WTC11 (cell line): ENCODE data around the gene LFNG. TPM values are rescaled to one million over a fixed set of nuclear protein-coding genes. Genes with fewer than 3 reads are reported as not detected.

Experiments used
- ATAC-seq: fragments of 200-7000 bp; cut with Tn5 transposase; 2 replicates; pipeline ENCODE4 v1.10.0; 2021; ENCODE audit warnings: mild to moderate bottlenecking, moderate library complexity
- CTCF ChIA-PET: fragments of 300-600 bp; sonication (Branson Sonifier 250); formaldehyde crosslinking; loops from one replicate; lab custom pipeline; 2021; ENCODE audit warnings: antibody characterized with exemption; lab: Charles Lee
- POLR2A ChIA-PET: fragments of 350-600 bp; sonication (Branson Sonifier 250); formaldehyde crosslinking; loops from one replicate; lab custom pipeline; 2021; ENCODE audit warnings: antibody characterized with exemption; lab: Charles Lee
- DNase-seq: peaks from one replicate; pipeline ENCODE4 v3.0.0; 2021; ENCODE audit warnings: low spot score
- H3K27ac Mint-ChIP-seq: 2 replicates; pipeline ENCODE4 v1.8.0; 2021; ENCODE audit warnings: mixed read lengths
- H3K27me3 Mint-ChIP-seq: 2 replicates; pipeline ENCODE4 v1.8.0; 2021; ENCODE audit warnings: low read depth, mild to moderate bottlenecking, moderate library complexity, mixed read lengths
- H3K36me3 Mint-ChIP-seq: 2 replicates; pipeline ENCODE4 v1.8.0; 2021; ENCODE audit warnings: mixed read lengths
- H3K4me1 Mint-ChIP-seq: 2 replicates; pipeline ENCODE4 v1.8.0; 2022; ENCODE audit warnings: mixed read lengths
- H3K4me3 Mint-ChIP-seq: 2 replicates; pipeline ENCODE4 v1.8.0; 2021; ENCODE audit warnings: mild to moderate bottlenecking, moderate library complexity, mixed read lengths
- H3K9me3 Mint-ChIP-seq: 2 replicates; pipeline ENCODE4 v1.8.0; 2021; ENCODE audit warnings: mixed read lengths
- CBFB ChIP-seq: sonication (generic); formaldehyde crosslinking; IDR thresholded peaks from 2 replicates; pipeline ENCODE4 v1.8.1; 2022; ENCODE audit warnings: mild to moderate bottlenecking, low read depth, missing genetic modification reagents
- CREB1 ChIP-seq: sonication (generic); formaldehyde crosslinking; IDR thresholded peaks from 2 replicates; pipeline ENCODE4 v1.8.0; 2023; ENCODE audit warnings: mild to moderate bottlenecking, missing genetic modification reagents
- FOXJ3 ChIP-seq: sonication (generic); formaldehyde crosslinking; IDR thresholded peaks from 2 replicates; pipeline ENCODE4 v1.9.0; 2021; ENCODE audit warnings: missing genetic modification reagents, mild to moderate bottlenecking, borderline replicate concordance
- JAZF1 ChIP-seq: fragments of 250-450 bp; sonication (Bioruptor Pico); IDR thresholded peaks from 2 replicates; pipeline ENCODE4 v1.9.0; 2021; ENCODE audit warnings: moderate library complexity, mild to moderate bottlenecking, inconsistent platforms
- KAT7 ChIP-seq: sonication (generic); formaldehyde crosslinking; IDR thresholded peaks from 2 replicates; pipeline ENCODE4 v1.8.1; 2023; ENCODE audit warnings: missing genetic modification reagents, mild to moderate bottlenecking, borderline replicate concordance
- NFE2L1 ChIP-seq: sonication (generic); formaldehyde crosslinking; IDR thresholded peaks from 2 replicates; pipeline ENCODE4 v1.8.1; 2023; ENCODE audit warnings: missing genetic modification reagents
- TEAD1 ChIP-seq: sonication (generic); formaldehyde crosslinking; IDR thresholded peaks from 2 replicates; pipeline ENCODE4 v1.8.0; 2022; ENCODE audit warnings: mild to moderate bottlenecking, missing genetic modification reagents
- ZNF138 ChIP-seq: sonication (generic); formaldehyde crosslinking; conservative IDR thresholded peaks from 2 replicates; pipeline ENCODE4 v1.8.1; 2022; ENCODE audit warnings: mild to moderate bottlenecking, moderate library complexity, missing genetic modification reagents
- ZNF232 ChIP-seq: sonication (generic); formaldehyde crosslinking; IDR thresholded peaks from 2 replicates; pipeline ENCODE4 v1.8.0; 2022; ENCODE audit warnings: mild to moderate bottlenecking, missing genetic modification reagents
- ZNF396 ChIP-seq: fragments of 250-450 bp; sonication (Bioruptor Pico); IDR thresholded peaks from 2 replicates; pipeline ENCODE4 v1.8.0; 2021; ENCODE audit warnings: mild to moderate bottlenecking, moderate library complexity, borderline replicate concordance
- ZNF671 ChIP-seq: fragments of 250-450 bp; sonication (Bioruptor Pico); IDR thresholded peaks from 2 replicates; pipeline ENCODE4 v1.8.0; 2021; ENCODE audit warnings: mild to moderate bottlenecking
- total RNA-seq: library from RNA; stranded (reverse); gene quantifications from 3 replicates; pipeline ENCODE4 v1.2.3, GENCODE V29; 2021
- TF ChIP-seq, protein P1 (sequence below): sonication (generic); formaldehyde crosslinking; IDR thresholded peaks from 2 replicates; pipeline ENCODE4 v1.8.1; 2022; ENCODE audit warnings: mild to moderate bottlenecking, missing genetic modification reagents, moderate library complexity, borderline replicate concordance
- TF ChIP-seq, protein P2 (sequence below): sonication (generic); formaldehyde crosslinking; IDR thresholded peaks from 2 replicates; pipeline ENCODE4 v1.8.1; 2023; ENCODE audit warnings: mild to moderate bottlenecking, missing genetic modification reagents
- TF ChIP-seq, protein P3 (sequence below): sonication (generic); formaldehyde crosslinking; IDR thresholded peaks from 2 replicates; pipeline ENCODE4 v1.8.1; 2023; ENCODE audit warnings: mild to moderate bottlenecking, missing genetic modification reagents, moderate library complexity
- TF ChIP-seq, protein P4 (sequence below): fragments of 250-450 bp; sonication (Bioruptor Pico); IDR thresholded peaks from 2 replicates; pipeline ENCODE4 v1.9.0; 2021; ENCODE audit warnings: mild to moderate bottlenecking, borderline replicate concordance
- TF ChIP-seq, protein P5 (sequence below): sonication (generic); formaldehyde crosslinking; IDR thresholded peaks from 2 replicates; pipeline ENCODE4 v1.8.1; 2023; ENCODE audit warnings: mild to moderate bottlenecking, moderate library complexity, missing genetic modification reagents
- TF ChIP-seq, protein P6 (sequence below): sonication (generic); formaldehyde crosslinking; IDR thresholded peaks from 2 replicates; pipeline ENCODE4 v1.8.0; 2022; ENCODE audit warnings: mild to moderate bottlenecking, missing genetic modification reagents
- TF ChIP-seq, protein P7 (sequence below): sonication (generic); formaldehyde crosslinking; IDR thresholded peaks from 2 replicates; pipeline ENCODE4 v1.8.1; 2023; ENCODE audit warnings: mild to moderate bottlenecking, missing genetic modification reagents

Gene LFNG
- total RNA-seq, 1 experiment from 2014 or later = 29.4 TPM

DNA sequence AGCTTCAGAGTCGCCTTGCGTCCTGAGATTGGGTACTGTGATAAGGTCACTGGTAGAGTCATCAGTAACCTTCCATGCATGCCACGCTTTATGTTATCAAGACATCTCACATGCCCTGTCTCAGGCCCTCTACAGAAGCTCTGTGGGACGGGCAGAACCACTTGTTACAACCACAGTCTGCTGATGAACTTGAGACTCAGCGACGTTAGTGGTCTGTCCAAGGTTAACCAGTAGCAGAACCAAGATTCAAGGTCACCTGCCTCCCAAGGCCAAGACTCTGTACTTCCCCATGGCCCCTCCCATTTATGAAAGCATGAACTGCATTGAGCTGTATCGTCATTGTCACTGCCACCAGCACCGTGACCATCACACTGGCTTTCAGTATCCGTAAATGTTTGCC is 54.2 kb downstream of the LFNG start:
- POLR2A ChIA-PET = no interaction called here
- TF ChIP-seq, protein P1, sequence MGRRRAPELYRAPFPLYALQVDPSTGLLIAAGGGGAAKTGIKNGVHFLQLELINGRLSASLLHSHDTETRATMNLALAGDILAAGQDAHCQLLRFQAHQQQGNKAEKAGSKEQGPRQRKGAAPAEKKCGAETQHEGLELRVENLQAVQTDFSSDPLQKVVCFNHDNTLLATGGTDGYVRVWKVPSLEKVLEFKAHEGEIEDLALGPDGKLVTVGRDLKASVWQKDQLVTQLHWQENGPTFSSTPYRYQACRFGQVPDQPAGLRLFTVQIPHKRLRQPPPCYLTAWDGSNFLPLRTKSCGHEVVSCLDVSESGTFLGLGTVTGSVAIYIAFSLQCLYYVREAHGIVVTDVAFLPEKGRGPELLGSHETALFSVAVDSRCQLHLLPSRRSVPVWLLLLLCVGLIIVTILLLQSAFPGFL (CRISPR knock-in tag) = no peak
- TF ChIP-seq JAZF1 (CRISPR knock-in tag) (no peak), ZNF138 (no peak), CREB1 (CRISPR knock-in tag) (no peak), TEAD1 (CRISPR knock-in tag) (no peak)
- TF ChIP-seq, protein P2, sequence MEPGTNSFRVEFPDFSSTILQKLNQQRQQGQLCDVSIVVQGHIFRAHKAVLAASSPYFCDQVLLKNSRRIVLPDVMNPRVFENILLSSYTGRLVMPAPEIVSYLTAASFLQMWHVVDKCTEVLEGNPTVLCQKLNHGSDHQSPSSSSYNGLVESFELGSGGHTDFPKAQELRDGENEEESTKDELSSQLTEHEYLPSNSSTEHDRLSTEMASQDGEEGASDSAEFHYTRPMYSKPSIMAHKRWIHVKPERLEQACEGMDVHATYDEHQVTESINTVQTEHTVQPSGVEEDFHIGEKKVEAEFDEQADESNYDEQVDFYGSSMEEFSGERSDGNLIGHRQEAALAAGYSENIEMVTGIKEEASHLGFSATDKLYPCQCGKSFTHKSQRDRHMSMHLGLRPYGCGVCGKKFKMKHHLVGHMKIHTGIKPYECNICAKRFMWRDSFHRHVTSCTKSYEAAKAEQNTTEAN (CRISPR knock-in tag) = no peak
- TF ChIP-seq, protein P3, sequence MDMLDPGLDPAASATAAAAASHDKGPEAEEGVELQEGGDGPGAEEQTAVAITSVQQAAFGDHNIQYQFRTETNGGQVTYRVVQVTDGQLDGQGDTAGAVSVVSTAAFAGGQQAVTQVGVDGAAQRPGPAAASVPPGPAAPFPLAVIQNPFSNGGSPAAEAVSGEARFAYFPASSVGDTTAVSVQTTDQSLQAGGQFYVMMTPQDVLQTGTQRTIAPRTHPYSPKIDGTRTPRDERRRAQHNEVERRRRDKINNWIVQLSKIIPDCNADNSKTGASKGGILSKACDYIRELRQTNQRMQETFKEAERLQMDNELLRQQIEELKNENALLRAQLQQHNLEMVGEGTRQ = no peak
- DNase-seq = no peak
- Mint-ChIP-seq H3K27me3 (no peaks in the 10 kb centered on the region), H3K4me3 (no peak overlapping the region), H3K4me1 (no peaks in the 10 kb centered on the region), H3K9me3 (no peaks in the 10 kb centered on the region), H3K27ac (no peak overlapping the region), H3K36me3 (no peaks in the 10 kb centered on the region)
- CTCF ChIA-PET = interaction anchor here (1.0 to 1.4 kb wide), 4 partner anchors 69 to 136 kb away, joined by 3 to 5 read pairs (median 4); no protein-coding TSS in a partner anchor
- no peak for ATAC-seq

DNA sequence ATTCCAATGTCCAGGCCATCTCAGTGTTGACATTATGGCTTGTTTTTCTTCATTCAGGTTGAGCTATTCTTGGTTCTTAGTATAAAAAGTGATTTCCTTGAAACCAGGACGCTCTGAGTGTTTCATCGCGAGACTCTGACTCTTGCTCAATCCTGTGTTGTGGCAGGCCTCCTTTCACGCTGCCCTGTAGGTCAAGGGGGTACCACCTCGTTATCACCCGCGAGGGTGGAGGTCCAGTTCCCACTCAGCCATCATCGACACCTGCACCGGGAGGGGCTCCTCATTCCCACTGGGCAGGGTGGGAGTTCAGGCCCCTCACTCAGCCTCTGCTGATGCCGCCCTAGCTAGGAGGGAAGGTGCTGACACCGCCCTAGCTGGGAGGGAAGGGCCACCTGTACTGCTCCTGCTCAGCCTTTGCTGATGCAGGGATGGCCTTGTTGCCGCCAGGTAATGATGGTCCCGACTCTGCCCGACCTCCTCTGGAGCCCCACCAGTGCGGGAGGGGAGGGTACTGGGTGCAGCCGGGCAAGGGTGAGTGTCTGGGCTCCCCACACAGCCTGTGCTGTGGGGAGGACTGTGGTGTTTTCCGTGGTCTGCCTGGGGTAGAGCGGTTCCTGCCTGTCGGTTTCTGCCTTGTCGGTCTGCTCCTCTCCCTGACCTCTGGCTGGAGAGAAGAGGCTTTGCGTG is 55.6 kb downstream of the LFNG start:
- Mint-ChIP-seq H3K4me1 (no peaks in the 10 kb centered on the region), H3K27me3 (no peaks in the 10 kb centered on the region), H3K4me3 (no peak overlapping the region), H3K36me3 (no peaks in the 10 kb centered on the region), H3K27ac (peak overlapping the region; percentile 67; the same call in 1 of the 2 replicates), H3K9me3 (no peaks in the 10 kb centered on the region)
- DNase-seq (no peak), ATAC-seq (no peak)
- TF ChIP-seq FOXJ3 (CRISPR knock-in tag) (no peak), ZNF232 (CRISPR knock-in tag) (no peak), NFE2L1 (CRISPR knock-in tag) (no peak), KAT7 (CRISPR knock-in tag) (no peak), JAZF1 (CRISPR knock-in tag) (no peak), ZNF671 (CRISPR knock-in tag) (no peak)
- ChIA-PET POLR2A (interaction anchor here (0.9 kb wide), 1 partner anchor 12 kb away, joined by 3 read pairs; no protein-coding TSS in a partner anchor), CTCF (interaction anchor here (1.2 to 1.9 kb wide), 4 partner anchors 8 to 144 kb away, joined by 3 to 8 read pairs (median 4); no protein-coding TSS in a partner anchor)

DNA sequence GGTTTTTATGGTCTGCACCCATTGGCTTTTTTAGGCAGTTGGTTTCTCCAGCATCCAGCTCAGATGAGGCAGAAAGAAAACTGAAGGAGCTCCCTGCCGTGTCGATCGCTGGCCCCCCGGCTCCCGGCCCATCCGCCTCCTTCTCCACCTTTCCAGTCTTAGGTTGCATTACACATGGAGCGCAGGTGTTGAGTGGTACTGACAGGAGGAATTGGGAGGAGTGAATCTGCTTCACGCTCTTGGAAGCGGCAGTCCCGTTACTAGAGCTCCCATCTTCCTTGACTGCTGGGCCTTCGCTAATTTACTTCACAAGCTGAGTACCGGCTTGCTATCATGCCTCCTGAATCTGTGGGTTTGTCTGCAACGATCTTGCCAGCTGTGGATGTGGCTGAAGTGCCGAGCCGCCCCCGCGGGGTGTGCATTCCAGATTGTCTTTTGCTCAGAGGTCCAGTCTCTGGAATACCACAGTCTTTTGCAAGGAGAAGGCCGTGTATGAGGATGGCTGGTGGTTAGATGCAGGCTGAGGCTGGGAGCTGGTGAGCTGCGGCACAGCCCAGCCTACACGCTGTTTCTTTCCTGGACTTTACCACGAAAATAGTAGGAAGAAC is 56.3 kb downstream of the LFNG start:
- DNase-seq = no peak
- ChIA-PET CTCF (interaction anchor here (1.7 to 1.9 kb wide), 3 partner anchors 9 to 95 kb away, joined by 4 to 8 read pairs (median 5); no protein-coding TSS in a partner anchor), POLR2A (no interaction called here)
- H3K27ac Mint-ChIP-seq = peak overlapping the region; percentile 74
- H3K9me3 Mint-ChIP-seq = no peaks in the 10 kb centered on the region
- no peaks in the 10 kb centered on the region for H3K4me1 Mint-ChIP-seq
- H3K36me3 Mint-ChIP-seq = no peaks in the 10 kb centered on the region
- no peak overlapping the region for H3K4me3 Mint-ChIP-seq
- ATAC-seq = no peak
- no peaks in the 10 kb centered on the region for H3K27me3 Mint-ChIP-seq
- TF ChIP-seq, protein P4, sequence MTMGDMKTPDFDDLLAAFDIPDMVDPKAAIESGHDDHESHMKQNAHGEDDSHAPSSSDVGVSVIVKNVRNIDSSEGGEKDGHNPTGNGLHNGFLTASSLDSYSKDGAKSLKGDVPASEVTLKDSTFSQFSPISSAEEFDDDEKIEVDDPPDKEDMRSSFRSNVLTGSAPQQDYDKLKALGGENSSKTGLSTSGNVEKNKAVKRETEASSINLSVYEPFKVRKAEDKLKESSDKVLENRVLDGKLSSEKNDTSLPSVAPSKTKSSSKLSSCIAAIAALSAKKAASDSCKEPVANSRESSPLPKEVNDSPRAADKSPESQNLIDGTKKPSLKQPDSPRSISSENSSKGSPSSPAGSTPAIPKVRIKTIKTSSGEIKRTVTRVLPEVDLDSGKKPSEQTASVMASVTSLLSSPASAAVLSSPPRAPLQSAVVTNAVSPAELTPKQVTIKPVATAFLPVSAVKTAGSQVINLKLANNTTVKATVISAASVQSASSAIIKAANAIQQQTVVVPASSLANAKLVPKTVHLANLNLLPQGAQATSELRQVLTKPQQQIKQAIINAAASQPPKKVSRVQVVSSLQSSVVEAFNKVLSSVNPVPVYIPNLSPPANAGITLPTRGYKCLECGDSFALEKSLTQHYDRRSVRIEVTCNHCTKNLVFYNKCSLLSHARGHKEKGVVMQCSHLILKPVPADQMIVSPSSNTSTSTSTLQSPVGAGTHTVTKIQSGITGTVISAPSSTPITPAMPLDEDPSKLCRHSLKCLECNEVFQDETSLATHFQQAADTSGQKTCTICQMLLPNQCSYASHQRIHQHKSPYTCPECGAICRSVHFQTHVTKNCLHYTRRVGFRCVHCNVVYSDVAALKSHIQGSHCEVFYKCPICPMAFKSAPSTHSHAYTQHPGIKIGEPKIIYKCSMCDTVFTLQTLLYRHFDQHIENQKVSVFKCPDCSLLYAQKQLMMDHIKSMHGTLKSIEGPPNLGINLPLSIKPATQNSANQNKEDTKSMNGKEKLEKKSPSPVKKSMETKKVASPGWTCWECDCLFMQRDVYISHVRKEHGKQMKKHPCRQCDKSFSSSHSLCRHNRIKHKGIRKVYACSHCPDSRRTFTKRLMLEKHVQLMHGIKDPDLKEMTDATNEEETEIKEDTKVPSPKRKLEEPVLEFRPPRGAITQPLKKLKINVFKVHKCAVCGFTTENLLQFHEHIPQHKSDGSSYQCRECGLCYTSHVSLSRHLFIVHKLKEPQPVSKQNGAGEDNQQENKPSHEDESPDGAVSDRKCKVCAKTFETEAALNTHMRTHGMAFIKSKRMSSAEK (CRISPR knock-in tag) = no peak
- TF ChIP-seq CBFB (no peak), ZNF396 (CRISPR knock-in tag) (no peak)
- TF ChIP-seq, protein P5, sequence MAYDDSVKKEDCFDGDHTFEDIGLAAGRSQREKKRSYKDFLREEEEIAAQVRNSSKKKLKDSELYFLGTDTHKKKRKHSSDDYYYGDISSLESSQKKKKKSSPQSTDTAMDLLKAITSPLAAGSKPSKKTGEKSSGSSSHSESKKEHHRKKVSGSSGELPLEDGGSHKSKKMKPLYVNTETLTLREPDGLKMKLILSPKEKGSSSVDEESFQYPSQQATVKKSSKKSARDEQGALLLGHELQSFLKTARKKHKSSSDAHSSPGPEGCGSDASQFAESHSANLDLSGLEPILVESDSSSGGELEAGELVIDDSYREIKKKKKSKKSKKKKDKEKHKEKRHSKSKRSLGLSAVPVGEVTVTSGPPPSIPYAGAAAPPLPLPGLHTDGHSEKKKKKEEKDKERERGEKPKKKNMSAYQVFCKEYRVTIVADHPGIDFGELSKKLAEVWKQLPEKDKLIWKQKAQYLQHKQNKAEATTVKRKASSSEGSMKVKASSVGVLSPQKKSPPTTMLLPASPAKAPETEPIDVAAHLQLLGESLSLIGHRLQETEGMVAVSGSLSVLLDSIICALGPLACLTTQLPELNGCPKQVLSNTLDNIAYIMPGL (CRISPR knock-in tag) = no peak
- TF ChIP-seq, protein P6, sequence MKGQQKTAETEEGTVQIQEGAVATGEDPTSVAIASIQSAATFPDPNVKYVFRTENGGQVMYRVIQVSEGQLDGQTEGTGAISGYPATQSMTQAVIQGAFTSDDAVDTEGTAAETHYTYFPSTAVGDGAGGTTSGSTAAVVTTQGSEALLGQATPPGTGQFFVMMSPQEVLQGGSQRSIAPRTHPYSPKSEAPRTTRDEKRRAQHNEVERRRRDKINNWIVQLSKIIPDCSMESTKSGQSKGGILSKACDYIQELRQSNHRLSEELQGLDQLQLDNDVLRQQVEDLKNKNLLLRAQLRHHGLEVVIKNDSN (CRISPR knock-in tag) = no peak
- TF ChIP-seq, protein P7, sequence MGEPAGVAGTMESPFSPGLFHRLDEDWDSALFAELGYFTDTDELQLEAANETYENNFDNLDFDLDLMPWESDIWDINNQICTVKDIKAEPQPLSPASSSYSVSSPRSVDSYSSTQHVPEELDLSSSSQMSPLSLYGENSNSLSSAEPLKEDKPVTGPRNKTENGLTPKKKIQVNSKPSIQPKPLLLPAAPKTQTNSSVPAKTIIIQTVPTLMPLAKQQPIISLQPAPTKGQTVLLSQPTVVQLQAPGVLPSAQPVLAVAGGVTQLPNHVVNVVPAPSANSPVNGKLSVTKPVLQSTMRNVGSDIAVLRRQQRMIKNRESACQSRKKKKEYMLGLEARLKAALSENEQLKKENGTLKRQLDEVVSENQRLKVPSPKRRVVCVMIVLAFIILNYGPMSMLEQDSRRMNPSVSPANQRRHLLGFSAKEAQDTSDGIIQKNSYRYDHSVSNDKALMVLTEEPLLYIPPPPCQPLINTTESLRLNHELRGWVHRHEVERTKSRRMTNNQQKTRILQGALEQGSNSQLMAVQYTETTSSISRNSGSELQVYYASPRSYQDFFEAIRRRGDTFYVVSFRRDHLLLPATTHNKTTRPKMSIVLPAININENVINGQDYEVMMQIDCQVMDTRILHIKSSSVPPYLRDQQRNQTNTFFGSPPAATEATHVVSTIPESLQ (CRISPR knock-in tag) = no peak
